DND-41 (cell line): ENCODE data around the gene KCNK3.

Experiments
- EZH2 ChIP-seq: IDR thresholded peaks from 3 replicates; pipeline ENCODE4 v1.6.1; 2012; ENCODE audit warnings: borderline replicate concordance, low read depth, mild to moderate bottlenecking, moderate library complexity, low read length, inconsistent platforms; ENCODE audit not compliant: severe bottlenecking
- TF ChIP-seq, protein P1 (sequence below): IDR thresholded peaks from 2 replicates; pipeline ENCODE4 v1.5.1; 2012; ENCODE audit warnings: borderline replicate concordance, low read length, moderate library complexity, mild to moderate bottlenecking; ENCODE audit not compliant: poor library complexity, severe bottlenecking; ENCODE audit errors: extremely low read depth

DNA sequence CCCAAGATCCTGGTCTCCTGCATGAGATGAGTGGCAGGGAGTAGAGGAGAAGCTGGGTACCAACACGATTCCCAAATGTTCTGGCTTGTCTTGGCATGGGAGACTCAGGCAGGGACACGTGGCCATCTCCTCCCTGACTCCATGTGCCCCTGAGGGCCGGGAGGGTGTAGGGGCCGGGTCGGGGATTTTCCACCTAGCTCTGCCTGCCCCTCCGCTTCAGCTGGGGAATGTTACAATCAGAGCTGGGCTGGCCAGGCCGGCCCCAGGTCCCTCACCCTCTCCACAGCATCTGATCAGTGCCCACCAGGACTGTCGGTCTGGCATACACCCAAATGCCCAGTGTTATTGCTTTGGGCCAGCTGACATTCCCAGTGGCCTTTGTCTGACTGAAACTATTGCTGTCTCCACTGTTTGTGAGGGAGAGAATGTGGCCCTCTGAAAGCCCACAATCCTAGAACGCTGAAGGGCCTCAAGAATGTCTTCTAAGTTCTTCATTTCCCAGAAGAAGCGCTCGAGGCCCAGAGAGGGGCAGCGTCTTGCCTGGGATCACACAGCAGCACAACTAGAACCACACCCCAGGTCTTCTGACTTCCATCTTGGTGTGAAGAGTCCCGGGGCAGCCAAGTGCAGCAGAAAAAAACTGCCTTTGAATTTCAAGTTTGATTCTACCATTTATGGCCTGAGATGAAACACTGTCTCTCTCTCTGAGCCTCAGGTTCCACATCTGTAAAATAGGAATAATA is 23.2 kb downstream of the KCNK3 start:
- TF ChIP-seq EZH2: no peak
- TF ChIP-seq, protein P1, sequence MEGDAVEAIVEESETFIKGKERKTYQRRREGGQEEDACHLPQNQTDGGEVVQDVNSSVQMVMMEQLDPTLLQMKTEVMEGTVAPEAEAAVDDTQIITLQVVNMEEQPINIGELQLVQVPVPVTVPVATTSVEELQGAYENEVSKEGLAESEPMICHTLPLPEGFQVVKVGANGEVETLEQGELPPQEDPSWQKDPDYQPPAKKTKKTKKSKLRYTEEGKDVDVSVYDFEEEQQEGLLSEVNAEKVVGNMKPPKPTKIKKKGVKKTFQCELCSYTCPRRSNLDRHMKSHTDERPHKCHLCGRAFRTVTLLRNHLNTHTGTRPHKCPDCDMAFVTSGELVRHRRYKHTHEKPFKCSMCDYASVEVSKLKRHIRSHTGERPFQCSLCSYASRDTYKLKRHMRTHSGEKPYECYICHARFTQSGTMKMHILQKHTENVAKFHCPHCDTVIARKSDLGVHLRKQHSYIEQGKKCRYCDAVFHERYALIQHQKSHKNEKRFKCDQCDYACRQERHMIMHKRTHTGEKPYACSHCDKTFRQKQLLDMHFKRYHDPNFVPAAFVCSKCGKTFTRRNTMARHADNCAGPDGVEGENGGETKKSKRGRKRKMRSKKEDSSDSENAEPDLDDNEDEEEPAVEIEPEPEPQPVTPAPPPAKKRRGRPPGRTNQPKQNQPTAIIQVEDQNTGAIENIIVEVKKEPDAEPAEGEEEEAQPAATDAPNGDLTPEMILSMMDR: no peak
